Choroid plexus epithelial cell (primary cell): Measurements from ENCODE around the gene ARAP3.

Source experiments
- DNase-seq: peaks from one replicate; pipeline ENCODE4 v3.0.0-alpha.2; 2010; ENCODE audit warnings: low read depth
- H3K4me3 ChIP-seq: 2 replicates; pipeline ENCODE4 v1.5.1; 2011; ENCODE audit warnings: low read depth, mild to moderate bottlenecking, control low read depth, low read length, moderate library complexity
- CTCF ChIP-seq: conservative IDR thresholded peaks from 2 replicates; pipeline ENCODE4 v1.5.1; 2011; ENCODE audit warnings: low read depth, mild to moderate bottlenecking, control low read depth, inconsistent platforms, low read length, moderate library complexity

The ARAP3 gene

GRCh38 chr5:141672071-141672840 is 9.8 kb downstream of the ARAP3 start:
- no peak for TF ChIP-seq CTCF
- H3K4me3 ChIP-seq: no peak overlapping the region
- DNase-seq: no peak

GRCh38 chr5:141669520-141669919 is 12.5 kb downstream of the ARAP3 start:
- no peak for DNase-seq
- no peak overlapping the region for H3K4me3 ChIP-seq
- no peak for TF ChIP-seq CTCF

GRCh38 chr5:141668601-141669265 is 13.3 kb downstream of the ARAP3 start:
- no peak overlapping the region for H3K4me3 ChIP-seq
- DNase-seq: peak; percentile 30
- no peak for TF ChIP-seq CTCF

- H3K4me3 ChIP-seq: no peak overlapping the region
- no peak for DNase-seq
- no peak for TF ChIP-seq CTCF
Observed at GRCh38 chr5:141665995-141666940, 15.8 kb downstream of the ARAP3 start.

- peak; percentile 75 for DNase-seq
- TF ChIP-seq CTCF: peak; percentile 93
- no peak overlapping the region for H3K4me3 ChIP-seq
Observed at GRCh38 chr5:141664733-141665461, 17.1 kb downstream of the ARAP3 start.

- TF ChIP-seq CTCF: no peak
- no peak overlapping the region for H3K4me3 ChIP-seq
Observed at GRCh38 chr5:141663506-141663905, 18.5 kb downstream of the ARAP3 start.

More at GRCh38 chr5:141663506-141663905, 18.5 kb downstream of the ARAP3 start:
- DNase-seq: no peak
